GM23248 (cell line): ENCODE measurements around the gene STARD3. TPM values are rescaled to one million over a fixed set of nuclear protein-coding genes. Genes with fewer than 3 reads are reported as not detected.

Experiments used
- DNase-seq: peaks from one replicate; pipeline ENCODE4 v3.0.0-alpha.2; 2015
- H2AFZ ChIP-seq: fragments of 200-600 bp; sonication (generic); 2 replicates; pipeline ENCODE4 v1.6.1; 2016; ENCODE audit warnings: antibody characterized with exemption
- H3F3A ChIP-seq: fragments of 200-600 bp; sonication (generic); 2 replicates; pipeline ENCODE4 v1.6.1; 2016; ENCODE audit warnings: mild to moderate bottlenecking, antibody characterized with exemption, mixed run types; ENCODE audit not compliant: insufficient read depth
- H3K27ac ChIP-seq: fragments of 200-600 bp; sonication (generic); 2 replicates; pipeline ENCODE4 v1.5.1; 2016; ENCODE audit warnings: mild to moderate bottlenecking
- H3K27me3 ChIP-seq: fragments of 200-600 bp; sonication (generic); replicated peaks from 2 replicates; pipeline ENCODE4 v1.6.1; 2016; ENCODE audit warnings: mild to moderate bottlenecking; ENCODE audit not compliant: insufficient read depth
- H3K36me3 ChIP-seq: fragments of 200-600 bp; sonication (generic); 2 replicates; pipeline ENCODE4 v1.6.1; 2016; ENCODE audit warnings: low read depth, mild to moderate bottlenecking
- H3K4me1 ChIP-seq: fragments of 200-600 bp; sonication (generic); 2 replicates; pipeline ENCODE4 v1.6.1; 2016; ENCODE audit warnings: mild to moderate bottlenecking; ENCODE audit not compliant: insufficient read depth
- H3K4me2 ChIP-seq: fragments of 200-600 bp; sonication (generic); one replicate; pipeline ENCODE4 v1.6.1; 2016; ENCODE audit warnings: mild to moderate bottlenecking; ENCODE audit not compliant: unreplicated experiment
- H3K4me3 ChIP-seq: fragments of 200-600 bp; sonication (generic); 2 replicates; pipeline ENCODE4 v1.5.1; 2016; ENCODE audit warnings: mild to moderate bottlenecking
- H3K79me2 ChIP-seq: fragments of 200-600 bp; sonication (generic); 2 replicates; pipeline ENCODE4 v1.6.1; 2016; ENCODE audit warnings: mild to moderate bottlenecking; ENCODE audit not compliant: insufficient read depth
- H3K9ac ChIP-seq: fragments of 200-600 bp; sonication (generic); 2 replicates; pipeline ENCODE4 v1.6.1; 2016; ENCODE audit warnings: mild to moderate bottlenecking
- H3K9me2 ChIP-seq: fragments of 200-600 bp; sonication (generic); 2 replicates; pipeline ENCODE4 v1.6.1; 2016; ENCODE audit warnings: mixed run types, mild to moderate bottlenecking, moderate library complexity; ENCODE audit not compliant: insufficient read depth
- H3K9me3 ChIP-seq: fragments of 200-600 bp; sonication (generic); one replicate; pipeline ENCODE4 v1.6.1; 2017; ENCODE audit warnings: low read depth
- H4K20me1 ChIP-seq: fragments of 200-600 bp; sonication (generic); 2 replicates; pipeline ENCODE4 v1.6.0; 2016; ENCODE audit not compliant: insufficient read depth
- EZH2 ChIP-seq: fragments of 200-600 bp; sonication (generic); IDR thresholded peaks from 2 replicates; pipeline ENCODE4 v1.6.1; 2018; ENCODE audit warnings: antibody characterized with exemption, mild to moderate bottlenecking; ENCODE audit not compliant: insufficient read depth, poor library complexity, severe bottlenecking
- EZH2phosphoT487 ChIP-seq: fragments of 200-600 bp; sonication (generic); IDR thresholded peaks from 2 replicates; pipeline ENCODE4 v1.6.1; 2018; ENCODE audit warnings: antibody characterized with exemption, moderate library complexity, mild to moderate bottlenecking, low read depth; ENCODE audit not compliant: insufficient read depth
- WGBS, 2 experiments: methylation state at CpG; one replicate each; pipeline ENCODE4 v1.1.6; 2015 to 2017; ENCODE audit warnings: low lambda C conversion rate in 2 of 2, low coverage in 1 of 2; ENCODE audit errors: missing lambda C conversion rate in 2 of 2; 5-methylcytosine and 5-hydroxymethylcytosine counted together
- in situ Hi-C: fragments of 300-500 bp; cut with MboI; formaldehyde crosslinking; loops from 2 replicates; pipeline ENCODE4 v1.15.0; 2020
- polyA plus RNA-seq: library from polyadenylated mRNA; unstranded; fragments of >200 nt; fragmentation: Nextera tagmentation; extraction: Ambion mirVana; gene quantifications from 2 replicates; pipeline ENCODE4 v1.2.1, GENCODE V29; 2016
- total RNA-seq: library from RNA; depleted of rRNA; stranded (reverse); fragments of >200 nt; shearing (Covaris generic); gene quantifications from 2 replicates; pipeline ENCODE4 v1.2.3, GENCODE V29; 2014

STARD3 gene
- total and polyA plus RNA-seq, 2 experiments from 2014 or later, result 32.3 to 41.0 TPM

- Histone ChIP-seq H3K4me2 (no peak overlapping the region), H3K9me2 (no peaks in the 10 kb centered on the region), H3K79me2 (no peaks in the 10 kb centered on the region), H3K36me3 (no peaks in the 10 kb centered on the region), H3K27ac (no peak overlapping the region), H3F3A (no peaks in the 10 kb centered on the region), H2AFZ (no peak overlapping the region), H3K4me1 (no peaks in the 10 kb centered on the region), H3K27me3 (peaks cover 57% of the 10 kb centered on the region), H3K9ac (no peak overlapping the region), H4K20me1 (no peaks in the 10 kb centered on the region), H3K9me3 (no peaks in the 10 kb centered on the region), H3K4me3 (no peak overlapping the region)
- no peak for DNase-seq
- 6 to 14% methylated on average over 4 of the region's 4 CpGs for WGBS, 2 experiments
- TF ChIP-seq EZH2phosphoT487 (no peak), EZH2 (no peak)
- in situ Hi-C loops, result no loop called here
Observed at GRCh38 chr17:39595294-39595693, 41.6 kb upstream of the STARD3 start.

- H3F3A ChIP-seq, result no peaks in the 10 kb centered on the region
- no peaks in the 10 kb centered on the region for H3K79me2 ChIP-seq
- no peak overlapping the region for H3K27ac ChIP-seq
- H3K36me3 ChIP-seq, result no peaks in the 10 kb centered on the region
- 34 to 40% methylated on average over 8 to 11 of the region's 11 CpGs for WGBS, 2 experiments
- H2AFZ ChIP-seq, result no peak overlapping the region
- no peak overlapping the region for H3K4me3 ChIP-seq
- H3K4me1 ChIP-seq, result no peaks in the 10 kb centered on the region
- H3K9me2 ChIP-seq, result no peaks in the 10 kb centered on the region
- in situ Hi-C loops, result no loop called here
- no peak overlapping the region for H3K9ac ChIP-seq
- H3K4me2 ChIP-seq, result no peak overlapping the region
- DNase-seq, result no peak
- H3K27me3 ChIP-seq, result peaks cover 63% of the 10 kb centered on the region
- no peaks in the 10 kb centered on the region for H4K20me1 ChIP-seq
- no peaks in the 10 kb centered on the region for H3K9me3 ChIP-seq
- TF ChIP-seq EZH2 (no peak), EZH2phosphoT487 (no peak)
Observed at GRCh38 chr17:39595928-39596510, 40.9 kb upstream of the STARD3 start.

- no peaks in the 10 kb centered on the region for H4K20me1 ChIP-seq
- no peaks in the 10 kb centered on the region for H3K4me1 ChIP-seq
- H2AFZ ChIP-seq, result no peak overlapping the region
- H3K79me2 ChIP-seq, result no peaks in the 10 kb centered on the region
- H3K36me3 ChIP-seq, result no peaks in the 10 kb centered on the region
- no peaks in the 10 kb centered on the region for H3F3A ChIP-seq
- TF ChIP-seq EZH2phosphoT487 (no peak), EZH2 (no peak)
- no peak overlapping the region for H3K9ac ChIP-seq
- no peak for DNase-seq
- in situ Hi-C loops, result no loop called here
- no peak overlapping the region for H3K4me2 ChIP-seq
- H3K27me3 ChIP-seq, result peaks cover 70% of the 10 kb centered on the region
- no peaks in the 10 kb centered on the region for H3K9me2 ChIP-seq
- 1 to 3% methylated on average over 28 to 47 of the region's 47 CpGs for WGBS, 2 experiments
- no peaks in the 10 kb centered on the region for H3K9me3 ChIP-seq
- H3K4me3 ChIP-seq, result no peak overlapping the region
- no peak overlapping the region for H3K27ac ChIP-seq
Observed at GRCh38 chr17:39596543-39597267, 40.2 kb upstream of the STARD3 start.

- DNase-seq, result no peak
- no peak overlapping the region for H3K4me2 ChIP-seq
- H3K9ac ChIP-seq, result no peak overlapping the region
Observed at GRCh38 chr17:39597372-39598046, 39.4 kb upstream of the STARD3 start.

More at GRCh38 chr17:39597372-39598046, 39.4 kb upstream of the STARD3 start:
- H3F3A ChIP-seq, result no peaks in the 10 kb centered on the region
- no peak for TF ChIP-seq EZH2
- peak; percentile 13; the same call in 1 of the 2 replicates for TF ChIP-seq EZH2phosphoT487
- H3K79me2 ChIP-seq, result no peaks in the 10 kb centered on the region
- no peaks in the 10 kb centered on the region for H4K20me1 ChIP-seq
- in situ Hi-C loops, result no loop called here
- peaks cover 78% of the 10 kb centered on the region for H3K27me3 ChIP-seq
- H3K9me2 ChIP-seq, result no peaks in the 10 kb centered on the region
- no peak overlapping the region for H3K4me3 ChIP-seq
- no peaks in the 10 kb centered on the region for H3K4me1 ChIP-seq
- H3K9me3 ChIP-seq, result no peaks in the 10 kb centered on the region
- H2AFZ ChIP-seq, result no peak overlapping the region
- H3K36me3 ChIP-seq, result no peaks in the 10 kb centered on the region
- 7 to 9% methylated on average over 17 to 22 of the region's 22 CpGs for WGBS, 2 experiments
- no peak overlapping the region for H3K27ac ChIP-seq
